ENCODE data around the gene USP6NL. TPM values are rescaled to one million over a fixed set of nuclear protein-coding genes. Genes with fewer than 3 reads are reported as not detected.

The USP6NL gene
- polyA plus RNA-seq, 1 donor (not counting 4 experiments of a cell fraction or from before 2014, with no cell fraction given), result 8.7 TPM

DNA sequence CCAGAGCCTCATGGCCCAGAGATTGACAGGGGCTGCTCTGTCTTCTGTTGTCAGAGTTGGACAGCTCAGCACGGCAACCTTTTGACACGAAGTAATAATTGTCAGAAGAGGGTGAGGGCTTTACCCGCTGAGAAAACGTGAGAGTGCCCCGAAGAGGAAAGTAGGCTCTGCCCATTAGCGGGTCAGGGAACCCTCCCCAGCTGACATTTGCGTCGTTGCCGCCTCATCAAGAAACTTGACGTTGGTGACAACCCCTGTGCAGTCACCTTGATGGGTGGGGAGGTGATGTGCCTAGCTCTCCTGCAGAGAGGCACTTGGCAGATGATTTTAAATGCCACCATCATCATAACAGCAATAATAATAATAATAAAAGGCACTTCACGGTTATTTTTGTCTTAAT lies 202.1 kb downstream of the USP6NL start:
- Histone ChIP-seq H3K36me3 (ENCODE audit: control insufficient read depth in 2 of 2, extremely low read depth in 1 of 2, insufficient read depth in 2 of 2, low read length in 2 of 2) (no peaks in the 10 kb centered on the region), H3K4me1 (ENCODE audit: control insufficient read depth, extremely low read depth, insufficient read depth, low read length) (no peaks in the 10 kb centered on the region), H3K9me1 (ENCODE audit: control insufficient read depth, extremely low read depth, insufficient read depth, low read length) (no peaks in the 10 kb centered on the region), H3K27ac (ENCODE audit: control insufficient read depth, insufficient read depth, low read length) (no peak overlapping the region), H4K20me1 (ENCODE audit: control insufficient read depth, extremely low read depth, insufficient read depth, low read length) (no peaks in the 10 kb centered on the region), H3K27me3 (ENCODE audit: control insufficient read depth, extremely low read depth, insufficient read depth, low read length) (no peaks in the 10 kb centered on the region), H3K4me2 (ENCODE audit: control insufficient read depth, extremely low read depth, insufficient read depth, low read depth, low read length) (no peak overlapping the region), H2AFZ (ENCODE audit: control insufficient read depth, low read length) (no peak overlapping the region), H3K4me3 (ENCODE audit: control insufficient read depth in 2 of 3, extremely low read depth in 1 of 3, insufficient read depth in 2 of 3, low read depth in 1 of 3, low read length in 3 of 3) (no peak overlapping the region), H3K9ac (ENCODE audit: control insufficient read depth, extremely low read depth, insufficient read depth, low read length) (no peak overlapping the region), H3K79me2 (ENCODE audit: control insufficient read depth, insufficient read depth, low read length) (no peaks in the 10 kb centered on the region), H3K9me3 (ENCODE audit: control insufficient read depth, low read depth, low read length) (no peaks in the 10 kb centered on the region)
- TF ChIP-seq EZH2 (IDR thresholded peaks at IDR 0.05; ENCODE audit: low read length), result no peak
- TF ChIP-seq, protein P1, sequence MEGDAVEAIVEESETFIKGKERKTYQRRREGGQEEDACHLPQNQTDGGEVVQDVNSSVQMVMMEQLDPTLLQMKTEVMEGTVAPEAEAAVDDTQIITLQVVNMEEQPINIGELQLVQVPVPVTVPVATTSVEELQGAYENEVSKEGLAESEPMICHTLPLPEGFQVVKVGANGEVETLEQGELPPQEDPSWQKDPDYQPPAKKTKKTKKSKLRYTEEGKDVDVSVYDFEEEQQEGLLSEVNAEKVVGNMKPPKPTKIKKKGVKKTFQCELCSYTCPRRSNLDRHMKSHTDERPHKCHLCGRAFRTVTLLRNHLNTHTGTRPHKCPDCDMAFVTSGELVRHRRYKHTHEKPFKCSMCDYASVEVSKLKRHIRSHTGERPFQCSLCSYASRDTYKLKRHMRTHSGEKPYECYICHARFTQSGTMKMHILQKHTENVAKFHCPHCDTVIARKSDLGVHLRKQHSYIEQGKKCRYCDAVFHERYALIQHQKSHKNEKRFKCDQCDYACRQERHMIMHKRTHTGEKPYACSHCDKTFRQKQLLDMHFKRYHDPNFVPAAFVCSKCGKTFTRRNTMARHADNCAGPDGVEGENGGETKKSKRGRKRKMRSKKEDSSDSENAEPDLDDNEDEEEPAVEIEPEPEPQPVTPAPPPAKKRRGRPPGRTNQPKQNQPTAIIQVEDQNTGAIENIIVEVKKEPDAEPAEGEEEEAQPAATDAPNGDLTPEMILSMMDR (optimal IDR thresholded peaks at IDR 0.05 in 1 of 3, IDR thresholded peaks at IDR 0.05 in 1 of 3, conservative IDR thresholded peaks at IDR 0.05 in 1 of 3; ENCODE audit: extremely low read depth in 1 of 3, insufficient read depth in 2 of 3, low read length in 3 of 3), result no peak
- no peak for FAIRE-seq
- dilution Hi-C loops (cut with MboI; ENCODE audit: extremely low pct_ligation_motif_present, low sequenced_read_pairs), result no loop called here
- no peak for DNase-seq (ENCODE audit: low read depth, low spot score)

DNA sequence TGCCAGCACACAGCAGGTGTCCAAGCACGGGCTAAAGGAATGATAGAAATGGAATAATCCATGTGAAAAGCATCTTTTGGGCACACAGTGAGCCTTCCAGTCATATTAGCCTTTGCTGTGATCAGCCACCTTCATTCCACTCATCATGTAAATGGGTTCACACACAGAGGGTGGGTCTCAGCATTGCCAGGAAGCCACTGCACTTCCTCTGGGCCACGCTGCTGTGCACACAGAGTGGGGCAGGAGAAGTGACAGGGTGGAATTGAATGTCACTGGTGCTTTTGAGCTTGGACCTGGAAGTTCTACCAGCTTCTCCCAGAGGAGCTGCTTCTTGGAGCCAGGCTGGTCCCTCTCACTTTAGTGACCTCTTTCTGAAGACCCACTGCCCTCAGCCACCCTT lies 203.5 kb downstream of the USP6NL start:
- Histone ChIP-seq H2AFZ (ENCODE audit: control insufficient read depth, low read length) (no peak overlapping the region), H3K9me1 (ENCODE audit: control insufficient read depth, extremely low read depth, insufficient read depth, low read length) (no peaks in the 10 kb centered on the region), H3K4me2 (ENCODE audit: control insufficient read depth, extremely low read depth, insufficient read depth, low read depth, low read length) (no peak overlapping the region), H3K4me3 (ENCODE audit: control insufficient read depth in 2 of 3, extremely low read depth in 1 of 3, insufficient read depth in 2 of 3, low read depth in 1 of 3, low read length in 3 of 3) (no peak overlapping the region), H3K9me3 (ENCODE audit: control insufficient read depth, low read depth, low read length) (no peaks in the 10 kb centered on the region), H3K36me3 (ENCODE audit: control insufficient read depth in 2 of 2, extremely low read depth in 1 of 2, insufficient read depth in 2 of 2, low read length in 2 of 2) (no peaks in the 10 kb centered on the region), H3K9ac (ENCODE audit: control insufficient read depth, extremely low read depth, insufficient read depth, low read length) (no peak overlapping the region), H4K20me1 (ENCODE audit: control insufficient read depth, extremely low read depth, insufficient read depth, low read length) (no peaks in the 10 kb centered on the region), H3K79me2 (ENCODE audit: control insufficient read depth, insufficient read depth, low read length) (no peaks in the 10 kb centered on the region), H3K27ac (ENCODE audit: control insufficient read depth, insufficient read depth, low read length) (no peak overlapping the region), H3K27me3 (ENCODE audit: control insufficient read depth, extremely low read depth, insufficient read depth, low read length) (no peaks in the 10 kb centered on the region), H3K4me1 (ENCODE audit: control insufficient read depth, extremely low read depth, insufficient read depth, low read length) (no peaks in the 10 kb centered on the region)
- dilution Hi-C loops (cut with MboI; ENCODE audit: extremely low pct_ligation_motif_present, low sequenced_read_pairs), result no loop called here
- FAIRE-seq (no peak), DNase-seq (ENCODE audit: low read depth, low spot score) (no peak)
- TF ChIP-seq, protein P1 (optimal IDR thresholded peaks at IDR 0.05 in 1 of 3, IDR thresholded peaks at IDR 0.05 in 1 of 3, conservative IDR thresholded peaks at IDR 0.05 in 1 of 3; ENCODE audit: extremely low read depth in 1 of 3, insufficient read depth in 2 of 3, low read length in 3 of 3), result no peak
- TF ChIP-seq EZH2 (IDR thresholded peaks at IDR 0.05; ENCODE audit: low read length), result no peak
